Smooth muscle cell (in vitro differentiated cells): ENCODE measurements around the gene HS2ST1. TPM values are rescaled to one million over a fixed set of nuclear protein-coding genes. Genes with fewer than 3 reads are reported as not detected.

Experiments
- DNase-seq: peaks from one replicate; lab custom pipeline; 2025; ENCODE audit not compliant: unreplicated experiment; lab: John Stamatoyannopoulos, UW
- H2AFZ ChIP-seq: fragments of 200-600 bp; sonication (generic); 2 replicates; pipeline ENCODE4 v1.6.0; 2016; ENCODE audit warnings: antibody characterized with exemption, low read depth, mild to moderate bottlenecking
- H3F3A ChIP-seq: fragments of 200-600 bp; sonication (generic); 2 replicates; pipeline ENCODE4 v1.6.0; 2017; ENCODE audit warnings: antibody characterized with exemption, low read depth
- H3K27ac ChIP-seq: fragments of 200-600 bp; sonication (generic); 2 replicates; pipeline ENCODE4 v1.5.1; 2016; ENCODE audit warnings: low read depth, mild to moderate bottlenecking
- H3K27me3 ChIP-seq: fragments of 200-600 bp; sonication (generic); 2 replicates; pipeline ENCODE4 v1.6.1; 2016; ENCODE audit warnings: low read depth, mild to moderate bottlenecking
- H3K36me3 ChIP-seq: fragments of 200-600 bp; sonication (generic); 2 replicates; pipeline ENCODE4 v1.5.1; 2016; ENCODE audit warnings: low read depth
- H3K4me1 ChIP-seq: fragments of 200-600 bp; sonication (generic); 2 replicates; pipeline ENCODE4 v1.5.1; 2016; ENCODE audit warnings: low read depth
- H3K4me2 ChIP-seq: fragments of 200-600 bp; sonication (generic); 2 replicates; pipeline ENCODE4 v1.6.0; 2016; ENCODE audit warnings: mild to moderate bottlenecking
- H3K4me3 ChIP-seq: fragments of 200-600 bp; sonication (generic); 2 replicates; pipeline ENCODE4 v1.5.1; 2016; ENCODE audit warnings: mild to moderate bottlenecking
- H3K79me2 ChIP-seq: fragments of 200-600 bp; sonication (generic); 2 replicates; pipeline ENCODE4 v1.6.0; 2016; ENCODE audit warnings: low read depth, mild to moderate bottlenecking
- H3K9ac ChIP-seq: fragments of 200-600 bp; sonication (generic); 2 replicates; pipeline ENCODE4 v1.6.0; 2016; ENCODE audit warnings: low read depth
- H3K9me3 ChIP-seq: fragments of 200-600 bp; sonication (generic); replicated peaks from 2 replicates; pipeline ENCODE4 v1.5.1; 2016; ENCODE audit warnings: low read depth
- H4K20me1 ChIP-seq: fragments of 200-600 bp; sonication (generic); 2 replicates; pipeline ENCODE4 v1.6.0; 2016; ENCODE audit warnings: low read depth
- WGBS: methylation state at CpG from one replicate; pipeline ENCODE4 v1.1.7; 2016; ENCODE audit warnings: low lambda C conversion rate; 5-methylcytosine and 5-hydroxymethylcytosine counted together
- polyA plus RNA-seq: library from polyadenylated mRNA; unstranded; fragments of >200 nt; fragmentation: Nextera tagmentation; extraction: Ambion mirVana; gene quantifications from 2 replicates; pipeline ENCODE4 v1.2.1, GENCODE V29; 2016
- total RNA-seq: library from RNA; depleted of rRNA; stranded (reverse); fragments of >200 nt; gene quantifications from 2 replicates; pipeline ENCODE4 v1.2.3, GENCODE V29; 2014
- TF ChIP-seq, protein P1 (sequence below): fragments of 200-600 bp; sonication (generic); IDR thresholded peaks from 2 replicates; pipeline ENCODE4 v1.5.1; 2017; ENCODE audit warnings: borderline replicate concordance, mild to moderate bottlenecking, antibody characterized with exemption; ENCODE audit not compliant: insufficient read depth, poor library complexity, severe bottlenecking

Gene HS2ST1
- total and polyA plus RNA-seq, 2 experiments from 2014 or later: 14.6 to 35.6 TPM

- no peaks in the 10 kb centered on the region for H3K9me3 ChIP-seq
- 98% methylated on average over 3 of the region's 3 CpGs for WGBS
- H3K27me3 ChIP-seq: no peaks in the 10 kb centered on the region
- peaks cover 30% of the 10 kb centered on the region for H3K79me2 ChIP-seq
- TF ChIP-seq, protein P1, sequence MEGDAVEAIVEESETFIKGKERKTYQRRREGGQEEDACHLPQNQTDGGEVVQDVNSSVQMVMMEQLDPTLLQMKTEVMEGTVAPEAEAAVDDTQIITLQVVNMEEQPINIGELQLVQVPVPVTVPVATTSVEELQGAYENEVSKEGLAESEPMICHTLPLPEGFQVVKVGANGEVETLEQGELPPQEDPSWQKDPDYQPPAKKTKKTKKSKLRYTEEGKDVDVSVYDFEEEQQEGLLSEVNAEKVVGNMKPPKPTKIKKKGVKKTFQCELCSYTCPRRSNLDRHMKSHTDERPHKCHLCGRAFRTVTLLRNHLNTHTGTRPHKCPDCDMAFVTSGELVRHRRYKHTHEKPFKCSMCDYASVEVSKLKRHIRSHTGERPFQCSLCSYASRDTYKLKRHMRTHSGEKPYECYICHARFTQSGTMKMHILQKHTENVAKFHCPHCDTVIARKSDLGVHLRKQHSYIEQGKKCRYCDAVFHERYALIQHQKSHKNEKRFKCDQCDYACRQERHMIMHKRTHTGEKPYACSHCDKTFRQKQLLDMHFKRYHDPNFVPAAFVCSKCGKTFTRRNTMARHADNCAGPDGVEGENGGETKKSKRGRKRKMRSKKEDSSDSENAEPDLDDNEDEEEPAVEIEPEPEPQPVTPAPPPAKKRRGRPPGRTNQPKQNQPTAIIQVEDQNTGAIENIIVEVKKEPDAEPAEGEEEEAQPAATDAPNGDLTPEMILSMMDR: no peak
- H2AFZ ChIP-seq: no peak overlapping the region
- H3K4me2 ChIP-seq: no peak overlapping the region
- H3K36me3 ChIP-seq: peaks cover 3% of the 10 kb centered on the region
- H3K27ac ChIP-seq: no peak overlapping the region
- H3K4me3 ChIP-seq: no peak overlapping the region
- DNase-seq: no peak
- H4K20me1 ChIP-seq: peaks cover 22% of the 10 kb centered on the region
- H3F3A ChIP-seq: no peaks in the 10 kb centered on the region
- no peaks in the 10 kb centered on the region for H3K4me1 ChIP-seq
- H3K9ac ChIP-seq: no peak overlapping the region
Measured at GRCh38 chr1:87052400-87052799, 138.0 kb downstream of the HS2ST1 start.

GRCh38 chr1:87052961-87053360, 138.5 kb downstream of the HS2ST1 start:
- Histone ChIP-seq H2AFZ (no peak overlapping the region), H3K27ac (no peak overlapping the region), H3K36me3 (no peaks in the 10 kb centered on the region), H3K4me1 (no peaks in the 10 kb centered on the region), H4K20me1 (peaks cover 23% of the 10 kb centered on the region), H3F3A (peaks cover under 1% of the 10 kb centered on the region), H3K4me3 (no peak overlapping the region), H3K27me3 (no peaks in the 10 kb centered on the region), H3K9me3 (no peaks in the 10 kb centered on the region), H3K9ac (no peak overlapping the region), H3K79me2 (peaks cover 25% of the 10 kb centered on the region), H3K4me2 (no peak overlapping the region)
- DNase-seq: no peak
- TF ChIP-seq, protein P1: no peak
- WGBS: 97% methylated on average over 1 of the region's 1 CpG

DNA sequence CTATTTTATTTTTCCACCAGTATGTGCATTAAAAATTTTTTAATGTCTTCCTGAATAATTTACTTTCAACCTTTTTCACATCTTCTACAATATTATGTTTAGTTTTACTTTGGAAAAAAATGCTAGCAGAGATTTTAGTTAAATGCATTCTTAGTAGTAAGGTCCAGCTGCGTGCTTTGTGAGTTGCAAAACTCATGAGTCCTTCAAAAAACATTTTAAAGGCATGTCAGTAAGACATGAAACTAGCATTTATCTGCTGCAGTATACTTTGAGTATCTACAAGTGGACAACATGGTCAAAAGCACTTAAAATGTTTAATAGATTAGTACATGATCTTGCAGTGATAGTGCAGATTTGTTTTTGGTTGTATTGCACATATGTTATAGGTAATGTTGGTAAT, 139.0 kb downstream of the HS2ST1 start:
- H3K4me2 ChIP-seq: no peak overlapping the region
- H3K9ac ChIP-seq: no peak overlapping the region
- H3K9me3 ChIP-seq: no peaks in the 10 kb centered on the region
- WGBS: 81% methylated on average over 1 of the region's 1 CpG
- no peak overlapping the region for H2AFZ ChIP-seq
- no peaks in the 10 kb centered on the region for H3K4me1 ChIP-seq
- peaks cover 21% of the 10 kb centered on the region for H3K79me2 ChIP-seq
- H3K27me3 ChIP-seq: no peaks in the 10 kb centered on the region
- no peak for DNase-seq
- TF ChIP-seq, protein P1: no peak
- no peak overlapping the region for H3K4me3 ChIP-seq
- H3K36me3 ChIP-seq: no peaks in the 10 kb centered on the region
- H4K20me1 ChIP-seq: peaks cover 27% of the 10 kb centered on the region
- H3F3A ChIP-seq: peaks cover 4% of the 10 kb centered on the region
- H3K27ac ChIP-seq: no peak overlapping the region

GRCh38 chr1:87056974-87057373, 142.5 kb downstream of the HS2ST1 start:
- Histone ChIP-seq H3K27ac (no peak overlapping the region), H3K79me2 (peaks cover 23% of the 10 kb centered on the region), H3K9me3 (no peaks in the 10 kb centered on the region), H2AFZ (no peak overlapping the region), H4K20me1 (peaks cover 33% of the 10 kb centered on the region), H3K4me1 (no peaks in the 10 kb centered on the region), H3K9ac (no peak overlapping the region), H3K4me2 (no peak overlapping the region), H3K36me3 (no peaks in the 10 kb centered on the region), H3K27me3 (no peaks in the 10 kb centered on the region), H3F3A (peaks cover 4% of the 10 kb centered on the region), H3K4me3 (no peak overlapping the region)
- no peak for DNase-seq
- TF ChIP-seq, protein P1: no peak
